ENCODE results near the gene NPIPB6.

- TF ChIP-seq, protein P1, sequence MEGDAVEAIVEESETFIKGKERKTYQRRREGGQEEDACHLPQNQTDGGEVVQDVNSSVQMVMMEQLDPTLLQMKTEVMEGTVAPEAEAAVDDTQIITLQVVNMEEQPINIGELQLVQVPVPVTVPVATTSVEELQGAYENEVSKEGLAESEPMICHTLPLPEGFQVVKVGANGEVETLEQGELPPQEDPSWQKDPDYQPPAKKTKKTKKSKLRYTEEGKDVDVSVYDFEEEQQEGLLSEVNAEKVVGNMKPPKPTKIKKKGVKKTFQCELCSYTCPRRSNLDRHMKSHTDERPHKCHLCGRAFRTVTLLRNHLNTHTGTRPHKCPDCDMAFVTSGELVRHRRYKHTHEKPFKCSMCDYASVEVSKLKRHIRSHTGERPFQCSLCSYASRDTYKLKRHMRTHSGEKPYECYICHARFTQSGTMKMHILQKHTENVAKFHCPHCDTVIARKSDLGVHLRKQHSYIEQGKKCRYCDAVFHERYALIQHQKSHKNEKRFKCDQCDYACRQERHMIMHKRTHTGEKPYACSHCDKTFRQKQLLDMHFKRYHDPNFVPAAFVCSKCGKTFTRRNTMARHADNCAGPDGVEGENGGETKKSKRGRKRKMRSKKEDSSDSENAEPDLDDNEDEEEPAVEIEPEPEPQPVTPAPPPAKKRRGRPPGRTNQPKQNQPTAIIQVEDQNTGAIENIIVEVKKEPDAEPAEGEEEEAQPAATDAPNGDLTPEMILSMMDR (IDR thresholded peaks at IDR 0.05), result no peak
- no peak for TF ChIP-seq POLR2A (IDR thresholded peaks at IDR 0.05)
Observed at GRCh38 chr16:28301154-28301553, 62.2 kb downstream of the NPIPB6 start.
